ENCODE results near the gene USB1.

The USB1 gene

DNA sequence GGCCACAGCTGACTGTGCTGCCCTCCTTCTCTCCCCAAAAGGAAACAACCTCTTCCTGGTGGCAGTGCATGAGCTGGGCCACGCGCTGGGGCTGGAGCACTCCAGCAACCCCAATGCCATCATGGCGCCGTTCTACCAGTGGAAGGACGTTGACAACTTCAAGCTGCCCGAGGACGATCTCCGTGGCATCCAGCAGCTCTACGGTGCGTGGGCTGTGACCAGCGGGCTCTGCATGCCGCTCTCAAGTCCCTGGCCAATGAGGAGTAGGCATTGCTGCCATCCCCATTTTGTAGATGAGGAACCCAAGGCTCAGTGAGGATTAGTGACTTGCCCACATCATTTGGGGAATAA, 39.3 kb downstream of the USB1 start:
- TF ChIP-seq, protein P1, sequence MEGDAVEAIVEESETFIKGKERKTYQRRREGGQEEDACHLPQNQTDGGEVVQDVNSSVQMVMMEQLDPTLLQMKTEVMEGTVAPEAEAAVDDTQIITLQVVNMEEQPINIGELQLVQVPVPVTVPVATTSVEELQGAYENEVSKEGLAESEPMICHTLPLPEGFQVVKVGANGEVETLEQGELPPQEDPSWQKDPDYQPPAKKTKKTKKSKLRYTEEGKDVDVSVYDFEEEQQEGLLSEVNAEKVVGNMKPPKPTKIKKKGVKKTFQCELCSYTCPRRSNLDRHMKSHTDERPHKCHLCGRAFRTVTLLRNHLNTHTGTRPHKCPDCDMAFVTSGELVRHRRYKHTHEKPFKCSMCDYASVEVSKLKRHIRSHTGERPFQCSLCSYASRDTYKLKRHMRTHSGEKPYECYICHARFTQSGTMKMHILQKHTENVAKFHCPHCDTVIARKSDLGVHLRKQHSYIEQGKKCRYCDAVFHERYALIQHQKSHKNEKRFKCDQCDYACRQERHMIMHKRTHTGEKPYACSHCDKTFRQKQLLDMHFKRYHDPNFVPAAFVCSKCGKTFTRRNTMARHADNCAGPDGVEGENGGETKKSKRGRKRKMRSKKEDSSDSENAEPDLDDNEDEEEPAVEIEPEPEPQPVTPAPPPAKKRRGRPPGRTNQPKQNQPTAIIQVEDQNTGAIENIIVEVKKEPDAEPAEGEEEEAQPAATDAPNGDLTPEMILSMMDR (conservative IDR thresholded peaks at IDR 0.05; ENCODE audit: low read depth, low read length): no peak
- H3K4me3 ChIP-seq (ENCODE audit: low read depth, low read length): no peak overlapping the region
- DNase-seq (ENCODE audit: low read depth): no peak

DNA sequence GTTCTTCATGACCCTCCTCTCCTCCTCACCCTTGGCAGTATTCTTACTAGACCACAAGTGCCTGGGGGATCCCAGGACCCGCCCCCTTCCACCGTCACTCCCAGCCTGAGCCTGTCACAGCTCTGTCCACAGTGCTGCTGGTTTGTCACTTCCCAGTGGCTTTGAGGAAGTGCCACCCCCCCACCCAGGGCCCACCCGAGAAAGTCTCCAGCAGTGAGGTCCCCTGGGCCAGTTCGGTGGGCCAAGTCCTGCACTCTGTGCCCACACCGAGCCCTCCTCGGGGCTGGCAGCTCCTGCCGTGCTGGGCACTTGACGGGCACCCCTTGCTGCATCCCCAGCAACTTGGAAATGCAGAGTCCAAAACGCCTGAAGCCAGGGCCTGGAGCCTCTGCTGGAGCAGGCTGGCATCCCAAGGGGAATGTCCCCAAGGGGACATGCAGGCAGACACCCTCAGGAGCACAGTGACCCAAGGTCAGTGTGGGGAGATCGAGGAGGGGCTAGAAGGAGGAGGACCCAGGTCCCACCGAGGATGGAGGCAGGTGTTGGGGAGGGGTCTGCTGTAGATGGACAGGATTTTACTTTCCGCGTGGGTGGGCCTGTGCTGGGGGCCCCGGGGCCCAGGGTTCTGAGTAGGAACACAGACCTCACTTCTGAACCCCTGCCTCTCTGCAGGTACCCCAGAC, 39.9 kb downstream of the USB1 start:
- no peak for DNase-seq (ENCODE audit: low read depth)
- H3K4me3 ChIP-seq (ENCODE audit: low read depth, low read length): no peak overlapping the region
- TF ChIP-seq, protein P1 (conservative IDR thresholded peaks at IDR 0.05; ENCODE audit: low read depth, low read length): no peak

DNA sequence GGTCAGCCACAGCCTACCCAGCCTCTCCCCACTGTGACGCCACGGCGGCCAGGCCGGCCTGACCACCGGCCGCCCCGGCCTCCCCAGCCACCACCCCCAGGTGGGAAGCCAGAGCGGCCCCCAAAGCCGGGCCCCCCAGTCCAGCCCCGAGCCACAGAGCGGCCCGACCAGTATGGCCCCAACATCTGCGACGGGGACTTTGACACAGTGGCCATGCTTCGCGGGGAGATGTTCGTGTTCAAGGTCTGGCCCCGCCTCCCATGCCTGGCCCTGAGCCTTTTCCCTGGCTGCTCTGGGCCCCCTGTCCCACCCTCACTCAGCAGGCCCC, 40.4 kb downstream of the USB1 start:
- H3K4me3 ChIP-seq (ENCODE audit: low read depth, low read length): no peak overlapping the region
- TF ChIP-seq, protein P1 (conservative IDR thresholded peaks at IDR 0.05; ENCODE audit: low read depth, low read length): no peak
- DNase-seq (ENCODE audit: low read depth): no peak

DNA sequence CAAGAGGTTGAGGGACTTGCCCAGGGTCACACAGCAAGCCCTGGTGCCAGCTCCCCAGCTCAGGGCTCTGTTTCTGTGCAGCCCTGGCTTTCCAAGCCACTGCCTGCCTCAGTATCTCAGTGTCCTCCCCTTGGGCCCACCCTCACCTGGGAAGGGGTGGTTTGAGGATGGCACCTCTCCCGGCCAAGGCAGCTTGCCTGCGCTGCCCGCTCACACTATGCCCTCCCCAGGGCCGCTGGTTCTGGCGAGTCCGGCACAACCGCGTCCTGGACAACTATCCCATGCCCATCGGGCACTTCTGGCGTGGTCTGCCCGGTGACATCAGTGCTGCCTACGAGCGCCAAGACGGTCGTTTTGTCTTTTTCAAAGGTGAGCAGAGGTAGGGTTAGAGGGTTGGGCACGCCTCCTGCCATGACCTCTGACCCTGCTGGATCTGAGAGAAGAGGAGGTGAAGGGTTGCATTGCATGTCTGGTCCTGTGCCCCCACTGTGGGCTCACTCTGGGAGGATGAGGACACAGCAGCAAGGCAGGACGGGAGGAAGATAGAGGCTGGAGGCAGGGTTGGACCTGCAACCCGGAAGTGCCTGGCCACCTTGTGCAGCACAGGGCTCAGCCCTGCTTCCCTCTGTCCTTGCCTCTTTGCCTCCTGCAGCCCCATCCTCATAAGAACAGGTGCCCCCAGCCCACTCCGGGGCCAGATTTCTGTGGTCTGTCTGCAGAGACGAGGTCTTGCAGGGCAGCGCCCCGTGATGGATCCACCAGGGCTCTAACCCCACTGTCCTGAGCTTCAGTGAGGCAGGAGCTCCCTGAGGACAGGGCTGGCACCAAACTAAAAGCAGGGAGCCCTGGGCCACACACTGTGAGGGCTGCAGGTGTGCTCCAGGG, 41.0 kb downstream of the USB1 start:
- TF ChIP-seq, protein P1 (conservative IDR thresholded peaks at IDR 0.05; ENCODE audit: low read depth, low read length): no peak
- DNase-seq (ENCODE audit: low read depth): no peak
- no peak overlapping the region for H3K4me3 ChIP-seq (ENCODE audit: low read depth, low read length)

DNA sequence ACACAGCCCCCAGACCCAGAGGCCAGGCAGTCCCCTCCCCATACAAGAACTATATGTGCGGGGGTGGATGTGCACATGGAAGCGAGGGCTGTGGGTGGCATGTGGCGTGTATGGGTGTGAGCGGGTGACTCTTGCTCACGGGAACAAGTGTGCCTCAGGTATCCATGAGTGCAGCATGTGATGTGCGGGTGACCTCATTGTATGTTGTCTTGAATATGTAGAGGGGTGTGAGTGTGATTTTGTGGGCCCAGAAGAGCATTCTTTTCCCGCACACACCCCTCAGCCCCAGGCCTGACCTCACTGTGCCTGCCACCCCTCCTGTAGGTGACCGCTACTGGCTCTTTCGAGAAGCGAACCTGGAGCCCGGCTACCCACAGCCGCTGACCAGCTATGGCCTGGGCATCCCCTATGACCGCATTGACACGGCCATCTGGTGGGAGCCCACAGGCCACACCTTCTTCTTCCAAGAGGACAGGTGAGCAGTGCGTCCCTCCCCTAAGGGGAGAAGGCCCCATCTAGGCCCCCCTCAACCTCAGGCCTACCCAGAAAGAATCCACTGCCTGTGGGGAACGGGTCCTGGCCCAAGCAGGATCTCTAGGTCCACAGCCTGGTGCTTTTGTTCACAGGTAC, 41.8 kb downstream of the USB1 start:
- DNase-seq (ENCODE audit: low read depth): no peak
- no peak overlapping the region for H3K4me3 ChIP-seq (ENCODE audit: low read depth, low read length)
- TF ChIP-seq, protein P1 (conservative IDR thresholded peaks at IDR 0.05; ENCODE audit: low read depth, low read length): no peak

DNA sequence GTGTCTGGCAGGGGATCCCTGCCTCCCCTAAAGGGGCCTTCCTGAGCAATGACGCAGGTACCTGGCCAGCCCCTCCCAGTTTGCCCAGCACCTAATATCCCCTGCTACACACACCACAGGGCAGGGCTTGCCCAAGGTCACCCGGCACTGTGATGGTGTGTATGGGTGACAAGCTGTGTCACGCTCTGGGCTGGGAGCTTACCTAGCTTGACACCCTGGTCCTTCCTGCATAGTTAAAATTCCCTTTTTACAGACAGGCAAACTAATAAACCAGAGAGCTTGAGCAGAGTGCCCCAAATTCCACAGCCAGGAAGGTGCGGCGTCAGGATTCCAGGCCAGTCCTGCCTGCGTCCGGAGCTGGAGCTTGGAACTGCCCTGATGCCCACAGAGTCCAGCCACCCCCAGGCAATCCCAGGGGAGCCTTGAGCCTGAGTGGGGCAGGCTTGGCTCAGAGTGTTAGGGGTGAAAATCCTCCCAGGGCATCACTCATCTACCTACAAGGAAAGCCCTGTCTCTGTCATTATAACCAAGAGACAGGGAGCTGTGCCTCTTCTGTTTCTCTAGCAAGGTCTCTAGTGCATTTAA, 42.5 kb downstream of the USB1 start:
- TF ChIP-seq, protein P1 (conservative IDR thresholded peaks at IDR 0.05; ENCODE audit: low read depth, low read length): no peak

More for the DNA sequence above, 42.5 kb downstream of the USB1 start:
- no peak for DNase-seq (ENCODE audit: low read depth)
- H3K4me3 ChIP-seq (ENCODE audit: low read depth, low read length): no peak overlapping the region

Data from choroid plexus epithelial cell (primary cell).